H1 (cell line): ENCODE results near the gene RENBP.

Experiments
- POLR2A ChIP-seq, 2 experiments: IDR thresholded peaks; 1 replicate in 1 of 2; 2 replicates in 1 of 2; pipeline ENCODE4 v1.6.1; 2011; ENCODE audit warnings: low read depth in 2 of 2, low read length in 2 of 2, mild to moderate bottlenecking in 2 of 2; ENCODE audit errors: control extremely low read depth in 1 of 2
- YY1 ChIP-seq: IDR thresholded peaks from 2 replicates; pipeline ENCODE4 v1.6.1; 2011; ENCODE audit warnings: low read depth, mild to moderate bottlenecking, low read length
- TF ChIP-seq, protein P1 (sequence below): IDR thresholded peaks from 2 replicates; pipeline ENCODE4 v1.6.1; 2012; ENCODE audit warnings: inconsistent platforms
- TF ChIP-seq, protein P2 (sequence below), 3 experiments: IDR thresholded peaks; 1 replicate in 2 of 3; 2 replicates in 1 of 3; pipeline versions ENCODE4 v1.5.1 to v1.6.1; 2011; ENCODE audit warnings: low read length in 3 of 3, mild to moderate bottlenecking in 3 of 3, inconsistent platforms in 2 of 3, low read depth in 1 of 3, moderate library complexity in 1 of 3; ENCODE audit not compliant: insufficient read depth in 1 of 3; ENCODE audit errors: control extremely low read depth in 1 of 3

DNA sequence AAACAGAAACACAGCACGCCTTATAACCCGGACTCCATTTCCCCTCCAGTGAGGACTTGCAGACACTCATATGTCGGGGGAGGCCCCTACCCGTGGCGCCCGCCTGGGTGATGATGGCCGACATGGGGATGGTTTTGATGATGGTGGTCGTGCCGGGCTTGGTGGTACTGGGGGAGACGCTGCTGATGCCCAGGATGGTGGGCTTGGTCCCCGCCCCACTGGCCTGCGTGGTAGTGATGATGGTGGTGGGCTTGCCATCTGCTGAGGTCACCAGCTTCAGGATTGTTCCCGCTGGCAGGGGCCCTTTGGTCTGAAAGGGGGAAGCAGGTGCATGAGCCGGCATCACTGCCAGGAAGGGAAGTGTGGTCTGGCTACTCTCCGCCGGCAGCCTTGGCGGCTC is 12.8 kb upstream of the RENBP start:
- TF ChIP-seq, protein P1, sequence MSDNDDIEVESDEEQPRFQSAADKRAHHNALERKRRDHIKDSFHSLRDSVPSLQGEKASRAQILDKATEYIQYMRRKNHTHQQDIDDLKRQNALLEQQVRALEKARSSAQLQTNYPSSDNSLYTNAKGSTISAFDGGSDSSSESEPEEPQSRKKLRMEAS, result no peak
- TF ChIP-seq YY1, result no peak
- TF ChIP-seq, protein P2, sequence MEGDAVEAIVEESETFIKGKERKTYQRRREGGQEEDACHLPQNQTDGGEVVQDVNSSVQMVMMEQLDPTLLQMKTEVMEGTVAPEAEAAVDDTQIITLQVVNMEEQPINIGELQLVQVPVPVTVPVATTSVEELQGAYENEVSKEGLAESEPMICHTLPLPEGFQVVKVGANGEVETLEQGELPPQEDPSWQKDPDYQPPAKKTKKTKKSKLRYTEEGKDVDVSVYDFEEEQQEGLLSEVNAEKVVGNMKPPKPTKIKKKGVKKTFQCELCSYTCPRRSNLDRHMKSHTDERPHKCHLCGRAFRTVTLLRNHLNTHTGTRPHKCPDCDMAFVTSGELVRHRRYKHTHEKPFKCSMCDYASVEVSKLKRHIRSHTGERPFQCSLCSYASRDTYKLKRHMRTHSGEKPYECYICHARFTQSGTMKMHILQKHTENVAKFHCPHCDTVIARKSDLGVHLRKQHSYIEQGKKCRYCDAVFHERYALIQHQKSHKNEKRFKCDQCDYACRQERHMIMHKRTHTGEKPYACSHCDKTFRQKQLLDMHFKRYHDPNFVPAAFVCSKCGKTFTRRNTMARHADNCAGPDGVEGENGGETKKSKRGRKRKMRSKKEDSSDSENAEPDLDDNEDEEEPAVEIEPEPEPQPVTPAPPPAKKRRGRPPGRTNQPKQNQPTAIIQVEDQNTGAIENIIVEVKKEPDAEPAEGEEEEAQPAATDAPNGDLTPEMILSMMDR (IDR thresholded peaks at IDR 0.05; ENCODE audit: control extremely low read depth in 1 of 3, insufficient read depth in 1 of 3, low read depth in 1 of 3, low read length in 3 of 3), result no peak
- TF ChIP-seq POLR2A (IDR thresholded peaks at IDR 0.05; ENCODE audit: control extremely low read depth in 1 of 2, low read depth in 2 of 2, low read length in 2 of 2), result no peak
